Measurements from ENCODE around the gene ABCA5. TPM values are rescaled to one million over a fixed set of nuclear protein-coding genes. Genes with fewer than 3 reads are reported as not detected.

ABCA5 gene
- 28.0 and 29.6 TPM in 2 replicates for total RNA-seq

- intact Hi-C loops (cut with micrococcal nuclease) = loop anchor here (1.0 to 10.0 kb wide), 8 partner anchors 87 to 1962 kb away; partner anchors contain the start of genes ARSG, KCNJ2, MAP2K6 and PRKAR1A
Observed at GRCh38 chr17:69327060-69327831, at the start of gene ABCA5. Gene ABCA5 (minus strand): TSS chr17:69327133. CDS start chr17:69314415, 12,718 bp downstream.

GRCh38 chr17:69375229-69375628, 48.3 kb upstream of the ABCA5 start:
- intact Hi-C loops (cut with micrococcal nuclease) = no loop called here

GRCh38 chr17:69373069-69373468, 46.1 kb upstream of the ABCA5 start:
- intact Hi-C loops (cut with micrococcal nuclease) = no loop called here

GRCh38 chr17:69367298-69367697, 40.4 kb upstream of the ABCA5 start:
- intact Hi-C loops (cut with micrococcal nuclease) = no loop called here

- intact Hi-C loops (cut with micrococcal nuclease) = no loop called here
Observed at GRCh38 chr17:69363488-69364210, 36.7 kb upstream of the ABCA5 start.

- intact Hi-C loops (cut with micrococcal nuclease) = no loop called here
Observed at GRCh38 chr17:69361156-69361555, 34.2 kb upstream of the ABCA5 start.

- intact Hi-C loops (cut with micrococcal nuclease) = loop anchor here (1.0 to 5.0 kb wide), 2 partner anchors 35 to 163 kb away; no protein-coding TSS in a partner anchor
Observed at GRCh38 chr17:69358688-69359596, 32.0 kb upstream of the ABCA5 start.

GRCh38 chr17:69357701-69358100, 30.8 kb upstream of the ABCA5 start:
- intact Hi-C loops (cut with micrococcal nuclease) = loop anchor here (1.0 to 5.0 kb wide), 2 partner anchors 37 to 165 kb away; no protein-coding TSS in a partner anchor

- intact Hi-C loops (cut with micrococcal nuclease) = loop anchor here (5.0 kb wide), 1 partner anchor 166 kb away; no protein-coding TSS in a partner anchor
Observed at GRCh38 chr17:69356625-69357024, 29.7 kb upstream of the ABCA5 start.

GRCh38 chr17:69350911-69351310, 24.0 kb upstream of the ABCA5 start:
- intact Hi-C loops (cut with micrococcal nuclease) = no loop called here

GRCh38 chr17:69348429-69348828, 21.5 kb upstream of the ABCA5 start:
- intact Hi-C loops (cut with micrococcal nuclease) = no loop called here

- intact Hi-C loops (cut with micrococcal nuclease) = no loop called here
Observed at GRCh38 chr17:69346766-69347165, 19.8 kb upstream of the ABCA5 start.

GRCh38 chr17:69344939-69345338, 18.0 kb upstream of the ABCA5 start:
- intact Hi-C loops (cut with micrococcal nuclease) = no loop called here

- intact Hi-C loops (cut with micrococcal nuclease) = no loop called here
Observed at GRCh38 chr17:69342896-69343644, 16.1 kb upstream of the ABCA5 start.

- intact Hi-C loops (cut with micrococcal nuclease) = no loop called here
Observed at GRCh38 chr17:69339937-69340336, 13.0 kb upstream of the ABCA5 start.

- intact Hi-C loops (cut with micrococcal nuclease) = no loop called here
Observed at GRCh38 chr17:69336996-69337395, 10.1 kb upstream of the ABCA5 start.

- intact Hi-C loops (cut with micrococcal nuclease) = no loop called here
Observed at GRCh38 chr17:69336580-69336979, 9.6 kb upstream of the ABCA5 start.

GRCh38 chr17:69335058-69335457, 8.1 kb upstream of the ABCA5 start:
- intact Hi-C loops (cut with micrococcal nuclease) = loop anchor here (1.0 kb wide), 2 partner anchors 59 to 188 kb away; no protein-coding TSS in a partner anchor

GRCh38 chr17:69333561-69333960, 6.6 kb upstream of the ABCA5 start:
- intact Hi-C loops (cut with micrococcal nuclease) = no loop called here

GRCh38 chr17:69331756-69332155, 4.8 kb upstream of the ABCA5 start:
- intact Hi-C loops (cut with micrococcal nuclease) = no loop called here

Data from T-helper 1 cell treated with Interleukin-12 subunit alpha and Interleukin-12 subunit beta and Interleukin-4 antibody, amounts not matched to agents 30 ng/mL and 1 ng/mL, for 36 hours (primary cell).